Measurements from ENCODE around the gene COL1A2. TPM values are rescaled to one million over a fixed set of nuclear protein-coding genes. Genes with fewer than 3 reads are reported as not detected.

Gene COL1A2
- total and polyA plus RNA-seq, 2 donors (not counting 1 experiment from before 2014, with no cell fraction given), result 2,400 to 3,638 TPM

DNA sequence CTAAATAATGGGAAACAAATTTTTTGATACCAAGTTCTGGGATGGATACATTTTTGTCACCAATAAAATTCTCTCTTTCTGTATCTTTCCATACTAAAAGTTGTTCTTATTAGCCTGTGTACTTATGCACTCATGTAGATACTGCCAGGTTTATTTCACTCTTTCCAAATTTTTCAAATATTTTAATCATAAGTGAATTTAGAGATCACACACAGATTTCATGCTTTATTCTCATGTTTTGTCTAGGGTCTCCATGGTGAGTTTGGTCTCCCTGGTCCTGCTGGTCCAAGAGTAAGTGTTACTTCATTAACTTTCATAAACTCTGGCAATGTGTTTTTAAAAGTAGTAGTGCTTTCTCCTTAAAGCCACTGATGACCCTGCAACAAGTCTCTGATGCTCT lies 20.3 kb downstream of the COL1A2 start:
- Histone ChIP-seq H3K36me3 (ENCODE audit: control insufficient read depth, insufficient read depth, low read length) (peaks cover 28% of the 10 kb centered on the region), H3K4me1 (ENCODE audit: control insufficient read depth, extremely low read depth, insufficient read depth, low read length) (peaks cover 38% of the 10 kb centered on the region), H3K27ac (ENCODE audit: insufficient read depth, low read length) (no peak overlapping the region), H3K79me2 (ENCODE audit: control insufficient read depth, insufficient read depth, low read length) (peaks cover 55% of the 10 kb centered on the region), H3K9me3 (ENCODE audit: control insufficient read depth, insufficient read depth, low read depth, low read length) (no peaks in the 10 kb centered on the region), H3K4me3 (replicated peaks in 1 of 4; ENCODE audit: control extremely low read depth in 1 of 4, insufficient read depth in 1 of 4, low read depth in 3 of 4, low read length in 4 of 4) (no peak overlapping the region), H3K27me3 (ENCODE audit: control insufficient read depth, insufficient read depth, low read length) (no peaks in the 10 kb centered on the region), H2AFZ (ENCODE audit: low read length) (no peak overlapping the region), H3K4me2 (ENCODE audit: extremely low read depth, insufficient read depth, low read length) (no peak overlapping the region), H3K9ac (ENCODE audit: insufficient read depth, low read length) (no peak overlapping the region), H4K20me1 (ENCODE audit: control insufficient read depth, extremely low read depth, insufficient read depth, low read length) (peaks cover 1% of the 10 kb centered on the region)
- no peak for DNase-seq (ENCODE audit: low read depth in 2 of 2)
- TF ChIP-seq EZH2 (IDR thresholded peaks at IDR 0.05; ENCODE audit: low read length, missing control alignments), result no peak
- TF ChIP-seq, protein P1, sequence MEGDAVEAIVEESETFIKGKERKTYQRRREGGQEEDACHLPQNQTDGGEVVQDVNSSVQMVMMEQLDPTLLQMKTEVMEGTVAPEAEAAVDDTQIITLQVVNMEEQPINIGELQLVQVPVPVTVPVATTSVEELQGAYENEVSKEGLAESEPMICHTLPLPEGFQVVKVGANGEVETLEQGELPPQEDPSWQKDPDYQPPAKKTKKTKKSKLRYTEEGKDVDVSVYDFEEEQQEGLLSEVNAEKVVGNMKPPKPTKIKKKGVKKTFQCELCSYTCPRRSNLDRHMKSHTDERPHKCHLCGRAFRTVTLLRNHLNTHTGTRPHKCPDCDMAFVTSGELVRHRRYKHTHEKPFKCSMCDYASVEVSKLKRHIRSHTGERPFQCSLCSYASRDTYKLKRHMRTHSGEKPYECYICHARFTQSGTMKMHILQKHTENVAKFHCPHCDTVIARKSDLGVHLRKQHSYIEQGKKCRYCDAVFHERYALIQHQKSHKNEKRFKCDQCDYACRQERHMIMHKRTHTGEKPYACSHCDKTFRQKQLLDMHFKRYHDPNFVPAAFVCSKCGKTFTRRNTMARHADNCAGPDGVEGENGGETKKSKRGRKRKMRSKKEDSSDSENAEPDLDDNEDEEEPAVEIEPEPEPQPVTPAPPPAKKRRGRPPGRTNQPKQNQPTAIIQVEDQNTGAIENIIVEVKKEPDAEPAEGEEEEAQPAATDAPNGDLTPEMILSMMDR (conservative IDR thresholded peaks at IDR 0.05 in 1 of 2, IDR thresholded peaks at IDR 0.05 in 1 of 2; ENCODE audit: low read depth in 1 of 2, low read length in 2 of 2), result no peak

DNA sequence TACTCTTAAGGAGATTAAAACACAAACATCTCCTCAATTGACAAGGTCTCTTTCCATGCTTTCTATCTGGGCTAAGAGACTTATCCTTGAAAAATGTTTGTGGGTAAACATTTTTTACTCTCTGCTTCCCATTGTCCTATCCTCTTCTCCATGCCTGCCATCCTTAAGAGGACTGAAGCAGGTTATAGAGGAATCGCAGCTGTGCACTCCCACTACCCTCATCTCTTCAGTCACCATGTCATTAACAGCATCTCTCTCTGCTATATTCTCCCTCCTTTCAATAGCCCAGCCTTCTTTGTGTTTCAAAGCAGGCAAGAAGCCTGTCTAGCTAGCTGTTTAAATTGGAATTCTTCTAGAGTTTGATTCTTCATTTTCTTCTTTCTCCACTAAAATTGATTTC lies 22.6 kb downstream of the COL1A2 start:
- H3K27ac ChIP-seq (ENCODE audit: insufficient read depth, low read length), result peak overlapping the region; percentile 43
- H3K4me3 ChIP-seq (replicated peaks in 1 of 4; ENCODE audit: control extremely low read depth in 1 of 4, insufficient read depth in 1 of 4, low read depth in 3 of 4, low read length in 4 of 4), result no peak overlapping the region
- H3K36me3 ChIP-seq (ENCODE audit: control insufficient read depth, insufficient read depth, low read length), result peaks cover 33% of the 10 kb centered on the region
- H3K27me3 ChIP-seq (ENCODE audit: control insufficient read depth, insufficient read depth, low read length), result no peaks in the 10 kb centered on the region
- peaks cover 51% of the 10 kb centered on the region for H3K79me2 ChIP-seq (ENCODE audit: control insufficient read depth, insufficient read depth, low read length)
- no peak for DNase-seq (ENCODE audit: low read depth in 2 of 2)
- no peak overlapping the region for H2AFZ ChIP-seq (ENCODE audit: low read length)
- H3K4me2 ChIP-seq (ENCODE audit: extremely low read depth, insufficient read depth, low read length), result no peak overlapping the region
- no peak overlapping the region for H3K9ac ChIP-seq (ENCODE audit: insufficient read depth, low read length)
- H4K20me1 ChIP-seq (ENCODE audit: control insufficient read depth, extremely low read depth, insufficient read depth, low read length), result peaks cover 1% of the 10 kb centered on the region
- no peaks in the 10 kb centered on the region for H3K9me3 ChIP-seq (ENCODE audit: control insufficient read depth, insufficient read depth, low read depth, low read length)
- TF ChIP-seq EZH2 (IDR thresholded peaks at IDR 0.05; ENCODE audit: low read length, missing control alignments), result no peak
- TF ChIP-seq, protein P1 (conservative IDR thresholded peaks at IDR 0.05 in 1 of 2, IDR thresholded peaks at IDR 0.05 in 1 of 2; ENCODE audit: low read depth in 1 of 2, low read length in 2 of 2), result no peak
- H3K4me1 ChIP-seq (ENCODE audit: control insufficient read depth, extremely low read depth, insufficient read depth, low read length), result peaks cover 39% of the 10 kb centered on the region

DNA sequence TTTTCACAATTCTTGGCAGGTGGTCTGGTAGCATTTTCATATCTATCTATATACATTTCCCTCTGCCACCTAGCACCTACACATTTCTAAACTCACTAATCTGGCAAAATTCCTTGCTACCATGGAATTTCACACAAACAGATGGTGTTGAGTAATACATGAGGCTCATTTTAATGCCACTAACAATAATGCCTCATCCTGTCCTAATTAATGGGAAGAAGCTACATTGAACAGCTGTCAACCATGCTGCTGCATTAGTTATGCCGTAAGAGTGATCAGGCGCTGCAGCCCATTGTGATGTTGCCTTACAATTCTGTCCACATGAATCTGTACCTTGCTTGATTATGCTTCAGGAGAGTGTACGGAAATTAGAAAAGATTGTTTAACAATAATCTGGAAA lies 23.2 kb downstream of the COL1A2 start:
- no peak for TF ChIP-seq EZH2 (IDR thresholded peaks at IDR 0.05; ENCODE audit: low read length, missing control alignments)
- TF ChIP-seq, protein P1 (conservative IDR thresholded peaks at IDR 0.05 in 1 of 2, IDR thresholded peaks at IDR 0.05 in 1 of 2; ENCODE audit: low read depth in 1 of 2, low read length in 2 of 2), result no peak
- no peak for DNase-seq (ENCODE audit: low read depth in 2 of 2)
- Histone ChIP-seq H3K27ac (ENCODE audit: insufficient read depth, low read length) (peak overlapping the region; percentile 43), H3K4me2 (ENCODE audit: extremely low read depth, insufficient read depth, low read length) (no peak overlapping the region), H3K9ac (ENCODE audit: insufficient read depth, low read length) (no peak overlapping the region), H3K36me3 (ENCODE audit: control insufficient read depth, insufficient read depth, low read length) (peaks cover 36% of the 10 kb centered on the region), H3K27me3 (ENCODE audit: control insufficient read depth, insufficient read depth, low read length) (no peaks in the 10 kb centered on the region), H2AFZ (ENCODE audit: low read length) (no peak overlapping the region), H3K4me1 (ENCODE audit: control insufficient read depth, extremely low read depth, insufficient read depth, low read length) (peaks cover 34% of the 10 kb centered on the region), H4K20me1 (ENCODE audit: control insufficient read depth, extremely low read depth, insufficient read depth, low read length) (peaks cover 1% of the 10 kb centered on the region), H3K79me2 (ENCODE audit: control insufficient read depth, insufficient read depth, low read length) (peaks cover 49% of the 10 kb centered on the region), H3K4me3 (replicated peaks in 1 of 4; ENCODE audit: control extremely low read depth in 1 of 4, insufficient read depth in 1 of 4, low read depth in 3 of 4, low read length in 4 of 4) (no peak overlapping the region), H3K9me3 (ENCODE audit: control insufficient read depth, insufficient read depth, low read depth, low read length) (no peaks in the 10 kb centered on the region)

All from fibroblast of lung (primary cell).